Islet of Langerhans (tissue), 1 donor: ENCODE results near the gene DNAJC16.
"Not testable (repeated sequence)": the region's sequence is repeated elsewhere in the genome, so short reads cannot be mapped to it uniquely, and the experiment has no call there.

Experiments used
- FAIRE-seq: peaks from one replicate; lab custom pipeline; 2011; peaks lifted over from hg19 to GRCh38; lab: Jason Lieb, UNC

DNAJC16 gene

DNA sequence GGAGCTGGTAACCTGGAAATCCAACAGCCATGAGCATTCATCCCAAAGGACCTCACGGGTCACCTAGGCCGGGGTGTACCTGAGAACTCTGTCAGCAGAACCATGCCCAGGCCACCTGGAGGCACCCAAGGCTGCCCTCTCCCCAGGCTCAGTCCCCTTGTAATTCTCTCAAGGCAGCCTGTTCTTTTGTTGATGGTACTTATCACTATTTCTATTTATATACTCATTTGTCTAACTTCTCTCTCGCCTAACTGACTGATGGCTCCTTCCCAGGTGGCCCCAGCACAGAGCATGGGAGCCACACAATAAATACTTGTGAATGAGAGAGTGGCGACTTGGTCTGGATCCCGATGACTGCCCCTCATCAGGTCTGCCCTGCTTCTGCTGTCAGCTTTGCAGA is 19.4 kb upstream of the DNAJC16 start:
- FAIRE-seq = no peak

DNA sequence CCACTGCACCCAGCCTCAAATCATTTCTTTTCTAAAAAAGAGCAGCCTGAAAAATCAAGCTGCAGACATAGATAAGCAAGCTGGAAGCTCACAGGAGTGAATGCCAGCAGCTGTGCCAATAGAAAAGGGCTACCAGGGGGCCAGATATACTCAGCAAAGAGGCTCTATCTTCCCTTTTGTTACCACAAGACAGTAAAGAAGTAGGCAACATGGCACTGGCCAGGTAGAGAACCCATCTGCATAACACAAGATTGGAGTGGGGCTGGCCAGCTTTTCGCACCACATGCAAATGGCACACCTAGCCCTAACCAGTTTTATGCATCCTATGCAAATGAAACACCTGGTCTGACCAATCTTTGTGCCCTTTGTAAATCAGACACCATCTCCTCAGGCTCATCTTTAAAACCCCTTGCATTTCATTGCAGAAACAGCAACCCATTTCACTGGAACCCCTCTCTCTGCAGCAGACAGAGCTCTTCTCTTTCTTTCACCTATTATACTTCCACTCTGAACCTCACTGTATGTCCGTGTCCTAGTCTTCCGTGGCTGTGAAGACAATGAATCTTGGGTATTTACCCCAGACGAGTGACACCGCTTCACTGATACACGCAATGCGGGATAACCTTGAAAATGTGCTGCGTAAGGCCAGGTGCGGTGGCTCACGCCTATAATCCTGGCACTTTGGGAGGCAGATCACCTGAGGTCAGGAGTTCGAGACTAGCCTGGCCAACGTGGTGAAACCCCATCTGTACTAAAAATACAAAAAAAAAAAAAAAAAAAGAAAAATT is 17.8 kb upstream of the DNAJC16 start:
- FAIRE-seq = no peak

DNA sequence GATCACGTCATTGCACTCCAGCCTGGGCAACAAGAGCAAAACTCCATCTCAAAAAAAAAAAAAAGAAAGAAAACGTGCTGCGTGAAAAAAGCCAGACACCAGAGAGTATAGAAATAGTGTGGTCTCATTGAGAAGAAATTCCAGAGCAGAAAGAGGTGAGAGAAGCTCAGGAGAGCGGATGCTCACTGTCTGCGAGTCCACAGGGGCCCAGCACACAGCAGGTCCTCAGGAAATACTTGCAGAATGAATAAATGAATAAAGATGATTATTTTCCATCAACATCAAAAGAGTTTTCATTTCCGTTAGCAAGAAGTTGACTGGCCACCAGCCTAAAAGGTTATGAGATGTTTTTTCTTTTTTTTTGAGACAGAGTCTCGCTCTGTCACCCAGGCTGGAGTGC is 17.1 kb upstream of the DNAJC16 start:
- FAIRE-seq = no peak

DNA sequence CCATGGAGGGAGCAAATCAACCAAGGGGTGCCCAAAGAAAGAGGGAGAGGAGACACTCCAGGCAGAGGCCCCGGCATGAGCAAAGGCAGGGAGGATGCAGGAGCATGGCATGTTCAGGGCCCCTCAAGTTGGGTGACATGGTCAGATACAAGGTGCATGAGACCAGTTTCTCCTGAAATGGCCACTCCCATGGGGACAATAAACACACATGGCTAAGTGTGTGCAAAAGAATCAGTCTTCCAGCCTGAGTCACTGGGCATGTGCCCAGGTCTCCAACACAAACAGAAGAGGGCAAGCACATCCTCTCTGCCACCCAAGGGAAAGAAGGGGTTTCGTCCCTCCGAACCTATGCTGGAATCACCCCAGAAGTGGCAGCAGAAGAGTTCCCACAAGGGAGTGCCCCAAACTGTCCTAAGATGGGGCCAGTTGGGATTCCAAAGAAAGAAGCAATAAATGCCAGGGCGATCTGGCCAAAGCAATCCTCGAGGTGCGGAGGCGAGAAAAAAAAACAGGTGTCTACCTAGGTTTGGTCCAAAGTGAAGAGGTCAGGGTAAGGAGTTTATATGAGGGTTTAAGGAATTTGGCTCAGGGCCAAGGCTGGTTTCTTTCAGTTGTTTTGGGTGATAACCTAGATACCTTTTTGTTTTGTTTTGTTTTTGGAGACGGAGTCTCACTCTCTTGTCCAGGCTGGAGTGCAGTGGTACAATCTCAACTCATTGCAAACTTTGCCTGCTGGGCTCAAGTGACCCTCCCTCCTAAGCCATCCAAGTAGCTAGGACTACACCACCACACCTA is 15.8 kb upstream of the DNAJC16 start:
- FAIRE-seq = no peak

DNA sequence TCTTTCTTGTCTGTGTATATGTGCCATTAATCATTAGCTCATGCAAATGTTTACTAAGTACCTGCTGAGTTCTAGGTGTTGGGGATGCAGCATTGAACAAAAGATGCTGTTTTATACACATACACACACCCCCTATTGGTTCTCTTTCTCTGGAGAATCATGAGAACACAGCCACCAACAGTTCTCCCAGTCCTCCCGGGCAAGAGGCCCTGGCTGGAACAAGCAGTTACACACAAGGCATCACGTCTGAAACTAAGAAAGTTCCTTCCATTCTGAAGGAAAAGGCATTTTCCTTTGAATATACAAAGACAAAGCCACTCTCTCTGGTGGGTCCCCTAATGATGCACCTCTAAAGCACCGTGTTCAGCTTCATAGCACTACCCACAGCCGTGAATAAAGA is 13.5 kb upstream of the DNAJC16 start:
- FAIRE-seq = no peak

DNA sequence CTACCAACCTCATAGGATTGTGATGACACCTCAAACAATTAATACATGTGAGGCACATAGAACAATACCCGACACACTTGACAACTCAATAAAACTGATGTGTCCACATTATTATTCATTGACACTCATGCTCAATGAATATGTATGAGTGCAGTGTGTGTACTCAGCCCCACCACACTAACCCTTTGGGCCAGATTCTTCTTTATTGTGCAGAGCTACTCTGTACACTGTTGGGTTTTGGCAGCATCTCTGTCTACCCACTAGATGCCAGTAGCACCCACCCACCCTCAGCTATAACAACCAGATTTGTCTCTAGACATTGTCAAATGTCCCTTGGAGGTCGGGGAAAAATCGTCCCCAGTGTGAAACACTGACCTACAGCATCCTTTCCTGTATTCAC is 12.7 kb upstream of the DNAJC16 start:
- no peak for FAIRE-seq

DNA sequence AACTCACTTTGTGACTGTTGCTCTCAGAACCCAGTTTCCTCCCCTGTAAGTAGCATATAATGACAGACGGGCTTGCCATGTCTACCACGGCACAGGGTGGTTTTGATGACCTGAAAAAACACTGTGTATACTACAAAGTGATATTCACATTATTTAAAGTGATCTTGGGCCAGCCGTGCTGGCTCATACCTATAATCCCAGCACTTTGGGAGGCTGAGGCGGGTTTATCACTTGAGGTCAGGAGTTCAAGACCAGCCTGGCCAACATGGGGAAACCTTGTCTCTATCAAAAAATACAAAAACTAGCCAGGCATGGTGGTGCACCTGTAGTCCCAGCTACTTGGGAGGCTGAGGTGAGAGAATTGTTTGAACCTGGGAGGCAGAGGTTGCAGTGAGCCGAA is 12.1 kb upstream of the DNAJC16 start:
- FAIRE-seq = not testable (repeated sequence)

DNA sequence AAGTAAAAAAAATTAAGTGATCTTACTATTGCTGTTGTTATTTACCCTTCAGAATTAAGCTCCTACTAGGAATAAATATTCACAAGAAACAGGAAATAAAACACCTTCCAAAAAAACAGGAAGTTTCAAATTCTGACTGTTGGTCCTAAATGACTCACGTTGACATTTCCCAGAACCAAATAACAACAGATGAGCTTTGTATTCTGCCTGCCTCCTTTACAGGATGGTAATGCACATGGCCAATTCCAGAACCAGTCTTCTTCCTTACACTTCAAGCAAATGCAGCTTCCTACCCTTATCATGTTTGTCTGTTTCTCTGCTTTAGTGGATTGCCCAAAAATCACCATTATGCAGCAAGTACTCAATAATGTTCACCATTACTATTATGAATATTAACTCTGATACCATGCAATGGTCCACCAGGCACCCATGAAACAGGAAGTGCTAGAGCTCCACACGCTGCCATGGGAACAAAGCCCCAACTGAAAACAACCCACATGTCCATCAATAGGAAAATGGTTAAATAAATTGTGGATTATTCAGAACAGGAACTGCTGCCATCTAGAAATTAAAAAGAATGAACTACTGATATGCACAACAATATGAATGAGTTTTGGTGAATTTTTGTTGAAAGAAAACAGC is 11.5 kb upstream of the DNAJC16 start:
- no peak for FAIRE-seq

DNA sequence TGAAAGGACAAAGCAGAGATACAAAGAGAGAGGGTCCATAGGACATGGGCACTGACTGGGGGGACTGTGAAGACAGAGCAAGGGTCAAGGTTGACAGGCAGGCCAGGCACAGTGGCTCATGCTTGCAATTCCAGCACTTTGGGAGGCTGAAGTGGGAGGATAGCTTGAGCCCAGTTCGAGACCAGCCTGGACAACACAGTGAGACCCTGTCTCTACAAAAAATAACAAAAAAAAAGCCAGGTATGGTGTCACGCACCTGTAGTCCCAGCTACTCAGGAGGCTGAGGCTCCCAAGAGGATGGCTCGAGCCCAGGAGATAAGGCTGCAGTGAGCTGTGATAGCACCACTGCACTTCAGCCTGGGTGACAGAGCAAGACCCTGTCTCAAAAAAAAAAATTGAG is 7.0 kb upstream of the DNAJC16 start:
- no peak for FAIRE-seq

DNA sequence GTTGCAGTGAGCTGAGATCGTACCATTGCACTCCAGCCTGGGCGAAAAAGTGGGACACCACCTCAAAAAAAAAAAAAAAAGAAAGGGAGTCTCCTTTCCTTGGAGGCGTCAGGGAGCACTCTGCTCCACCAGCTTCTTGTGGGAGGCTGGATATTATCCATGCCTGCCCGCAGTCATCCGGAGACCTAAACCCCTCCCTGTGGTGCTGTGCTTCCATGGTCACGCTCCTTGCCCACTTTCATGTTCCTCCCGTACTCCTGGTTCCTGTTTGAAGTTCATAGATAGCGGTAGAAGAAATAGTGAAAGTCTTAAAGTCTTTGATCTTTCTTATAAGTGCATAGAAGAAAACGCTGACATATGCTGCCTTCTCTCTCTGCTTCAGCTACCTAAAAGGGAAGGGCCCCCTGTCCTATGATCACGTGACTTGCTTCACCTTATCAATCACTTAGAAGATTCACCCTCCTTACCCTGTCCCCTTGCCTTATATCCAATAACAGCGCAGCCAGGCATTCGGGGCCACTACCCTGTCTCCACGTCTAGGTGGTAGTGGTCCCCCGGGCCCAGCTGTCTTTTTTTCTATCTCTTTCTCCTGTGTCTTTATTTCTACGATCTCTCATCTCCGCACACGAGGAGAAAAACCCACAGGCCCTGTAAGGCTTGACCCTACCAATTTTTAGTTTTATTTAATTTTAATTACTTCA is 5.3 kb upstream of the DNAJC16 start:
- not testable (repeated sequence) for FAIRE-seq

DNA sequence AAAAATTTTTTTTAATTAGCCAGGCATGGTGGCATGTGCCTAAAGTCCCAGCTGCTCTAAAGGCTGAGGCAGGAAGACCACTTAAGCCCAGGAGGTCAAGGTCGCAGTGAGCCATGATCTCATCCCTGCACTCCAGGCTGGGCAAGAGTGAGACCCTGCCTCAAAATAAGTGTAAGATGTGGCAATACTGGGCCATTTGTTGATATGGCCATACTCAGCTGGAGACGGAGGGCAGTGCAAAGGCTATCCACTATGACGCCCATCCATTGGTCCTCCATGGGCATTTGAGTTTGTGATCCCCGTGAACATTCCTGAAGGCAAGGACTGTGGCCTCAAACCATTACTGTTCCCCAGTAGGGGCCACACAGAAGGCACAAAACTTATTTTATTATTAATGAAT is 4.1 kb upstream of the DNAJC16 start:
- FAIRE-seq = no peak

DNA sequence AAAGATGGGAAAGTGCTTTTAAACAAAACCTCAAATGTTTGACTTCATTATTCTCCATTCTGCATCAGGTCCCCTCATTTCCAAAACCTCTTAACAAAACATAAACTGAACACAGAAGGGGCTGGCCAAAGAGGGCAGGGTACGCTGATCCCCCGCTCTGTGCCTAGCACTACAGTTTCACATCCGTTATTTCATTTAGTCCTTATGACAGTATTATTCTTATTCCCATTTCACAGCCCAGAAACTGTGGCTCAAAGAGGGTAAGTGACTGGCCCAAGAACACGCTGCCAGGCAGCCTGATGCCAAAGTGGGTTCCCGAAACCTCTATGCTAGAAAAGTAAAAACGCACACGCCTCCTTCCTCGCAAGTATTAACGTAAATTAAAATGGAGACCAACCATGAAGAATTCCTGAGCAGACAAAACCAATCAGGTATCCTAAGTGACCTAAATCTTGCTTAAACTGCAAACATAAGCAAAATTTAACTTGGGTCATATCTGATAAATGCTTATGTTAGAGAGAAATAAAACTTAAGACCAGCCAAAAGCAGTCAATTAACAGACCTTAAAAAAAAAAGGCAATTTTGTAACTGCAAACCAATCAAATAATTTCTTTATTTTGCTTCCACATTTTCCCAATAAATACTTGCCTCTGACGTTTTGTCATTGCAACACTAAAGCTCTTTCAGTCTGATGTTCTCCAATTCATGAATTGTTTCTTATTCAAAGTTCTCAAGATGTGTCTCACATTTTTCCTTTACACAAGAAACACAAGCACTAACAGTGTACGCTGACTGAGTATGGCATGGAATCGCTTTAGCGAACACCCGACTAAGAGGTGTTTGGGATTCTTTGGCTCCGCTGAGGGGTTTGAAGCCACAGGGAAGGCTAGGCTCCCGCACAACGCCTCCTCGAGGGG is 3.3 kb upstream of the DNAJC16 start:
- no peak for FAIRE-seq

DNA sequence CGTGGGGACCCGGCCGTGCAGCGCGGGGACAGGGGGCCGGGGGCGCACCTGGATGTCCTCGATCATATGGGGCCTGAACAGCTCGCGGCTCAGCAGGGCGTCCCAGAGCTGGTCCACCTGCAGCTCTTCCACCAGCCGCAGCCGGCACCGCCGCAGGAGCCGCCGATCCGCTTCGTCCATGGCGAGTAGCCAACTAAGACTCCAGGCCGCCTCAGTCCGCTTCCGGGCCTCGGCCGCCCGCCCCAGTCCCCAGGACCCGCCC is 2.7 kb upstream of the DNAJC16 start, which contains the start of gene CASP9:
CASP9 (minus strand) TSS at position 195 of the 262 bp plus-strand sequence; CDS start at position 180, 15 bp downstream.
- no peak for FAIRE-seq

DNA sequence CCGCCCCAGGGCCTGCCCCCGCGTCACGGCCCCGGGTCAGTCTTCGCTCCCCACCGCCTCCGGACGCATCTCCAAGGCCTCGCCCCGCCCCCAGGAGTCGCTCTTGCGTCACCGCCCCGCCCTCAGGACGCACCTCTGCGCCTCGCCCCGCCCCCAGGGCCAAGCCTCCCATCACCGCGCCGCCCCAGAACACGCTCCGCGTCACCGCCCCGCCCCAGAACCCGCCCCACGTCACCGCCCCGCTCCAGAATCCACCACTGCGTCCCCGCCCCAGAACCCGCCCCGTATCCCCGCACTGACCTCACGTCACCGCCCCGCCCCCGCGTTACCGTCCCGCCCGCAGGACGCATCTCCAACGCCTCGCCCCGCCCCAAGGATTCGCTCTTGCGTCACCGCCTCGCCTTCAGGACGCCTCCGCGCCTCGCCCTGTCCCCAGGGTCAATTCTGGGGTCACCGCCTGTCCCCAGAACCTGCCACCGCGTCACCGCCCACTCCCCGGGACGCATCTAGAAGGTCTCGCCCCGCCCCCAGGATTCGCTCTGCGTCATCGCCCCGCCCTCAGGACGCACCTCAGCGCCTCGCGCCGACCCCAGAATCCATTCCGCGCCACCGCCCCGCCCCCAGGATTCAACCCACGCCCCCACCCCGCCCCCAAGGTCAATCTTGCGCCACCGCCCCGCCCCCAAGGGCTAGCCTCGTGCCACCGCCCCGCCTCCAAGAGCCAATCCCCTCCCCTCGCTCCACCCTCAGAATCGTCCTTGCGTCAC is 2.2 kb upstream of the DNAJC16 start:
- no peak for FAIRE-seq

DNA sequence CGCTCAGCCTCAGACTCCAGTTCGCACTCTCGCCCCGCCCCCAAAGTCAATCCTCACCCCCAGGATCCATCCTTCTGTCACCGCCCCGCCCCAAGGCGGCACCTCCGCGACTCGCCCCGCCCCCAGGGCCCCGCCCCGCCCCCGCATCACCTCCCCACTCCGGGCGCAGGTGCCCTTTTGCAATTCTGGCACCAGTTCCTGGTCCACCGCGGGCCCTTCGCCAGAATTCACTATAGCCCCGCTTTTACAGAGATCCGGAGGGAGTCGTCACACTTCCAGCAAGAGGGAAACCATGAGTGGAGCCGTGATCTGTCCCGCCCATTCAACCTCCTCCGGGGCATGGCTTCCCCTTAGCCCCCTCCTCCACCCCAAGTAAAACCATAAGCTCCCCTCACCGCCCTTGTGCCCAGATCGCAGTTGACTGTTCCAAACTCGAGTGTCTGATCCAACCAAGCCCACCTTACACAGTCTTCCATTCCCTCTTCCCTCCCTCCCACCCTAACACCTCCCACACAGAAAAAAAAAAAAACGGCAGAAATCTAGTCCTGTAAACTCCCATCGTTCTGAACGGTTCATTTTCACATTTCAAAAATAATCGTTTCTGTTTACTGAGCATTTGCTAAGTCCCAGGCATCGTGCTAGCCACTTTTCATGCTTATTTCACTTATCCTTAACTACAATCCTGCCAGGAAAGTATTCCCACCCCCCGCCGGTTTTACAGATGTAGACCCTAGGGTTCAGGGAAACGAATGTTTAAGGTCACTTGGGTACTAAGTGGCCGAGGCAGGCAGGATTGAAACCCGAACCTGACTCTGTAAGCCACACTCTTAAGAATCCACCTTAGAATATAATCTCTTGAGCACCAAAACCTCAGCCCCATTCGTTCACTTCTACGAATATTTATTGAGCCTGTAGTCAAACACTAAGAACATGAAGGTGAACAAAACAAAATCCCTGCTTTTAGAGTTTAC is 1.3 kb upstream of the DNAJC16 start:
- no peak for FAIRE-seq

DNA sequence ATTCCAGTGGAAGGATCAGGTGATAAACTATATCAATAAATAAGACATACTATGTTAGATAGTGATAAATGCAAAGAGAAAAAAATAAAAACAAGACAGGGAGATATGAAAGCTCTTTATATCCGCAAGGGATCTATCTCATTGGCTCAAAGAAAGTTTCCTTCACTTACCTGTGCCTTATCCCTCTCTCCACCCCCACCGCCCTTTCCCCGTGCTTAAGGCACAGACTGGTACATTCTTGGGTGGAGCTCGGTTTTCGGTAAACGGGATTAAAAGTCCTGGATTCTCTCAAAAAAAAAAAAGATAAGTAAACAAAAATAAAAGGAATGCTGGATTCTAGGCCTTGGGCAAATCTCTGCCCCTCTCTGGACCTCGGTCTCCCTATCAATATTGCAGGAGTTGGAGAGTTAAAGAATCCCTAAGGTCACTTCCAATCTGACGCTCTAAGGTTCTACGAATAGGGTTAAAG is 593 bp upstream of the DNAJC16 start:
- peak; percentile 41 for FAIRE-seq

DNA sequence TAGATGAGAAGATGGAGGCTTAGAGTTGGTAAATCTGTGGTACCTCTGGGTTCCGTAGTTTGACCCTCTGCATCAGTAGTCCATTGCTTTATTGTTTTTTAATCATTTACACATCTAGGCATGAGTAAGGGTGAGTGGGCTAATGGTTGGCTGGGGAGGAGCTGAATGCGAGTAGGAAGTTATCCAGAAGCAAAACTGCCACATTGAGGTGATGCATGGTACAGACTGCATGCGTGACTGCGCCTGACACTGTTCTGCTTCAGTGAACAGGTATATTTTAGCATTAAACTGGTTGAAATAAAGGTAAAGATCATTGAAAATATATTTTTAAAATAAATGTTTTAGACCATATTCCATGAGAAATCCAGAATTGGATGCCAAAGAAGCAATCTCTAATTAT is 4.4 kb downstream of the DNAJC16 start:
- FAIRE-seq = no peak

DNA sequence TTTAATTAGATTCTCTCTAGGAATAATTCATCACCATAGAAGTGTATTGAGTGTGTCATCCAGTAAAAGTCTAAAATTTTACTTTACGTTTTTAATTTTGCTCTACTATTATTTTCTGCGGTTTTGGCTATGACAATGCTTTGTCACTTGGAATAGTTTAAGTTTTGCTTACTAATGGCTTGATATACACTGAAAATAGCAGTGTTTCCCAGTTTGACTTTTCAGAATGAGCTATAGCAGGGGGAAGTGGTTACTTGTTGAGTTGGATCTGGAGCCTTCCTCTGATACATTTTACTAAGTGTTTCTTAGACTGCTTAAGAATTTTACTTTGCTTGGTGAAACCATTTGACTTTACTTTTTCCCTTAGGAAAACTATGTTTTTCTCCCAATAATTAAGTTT is 5.0 kb downstream of the DNAJC16 start:
- no peak for FAIRE-seq

DNA sequence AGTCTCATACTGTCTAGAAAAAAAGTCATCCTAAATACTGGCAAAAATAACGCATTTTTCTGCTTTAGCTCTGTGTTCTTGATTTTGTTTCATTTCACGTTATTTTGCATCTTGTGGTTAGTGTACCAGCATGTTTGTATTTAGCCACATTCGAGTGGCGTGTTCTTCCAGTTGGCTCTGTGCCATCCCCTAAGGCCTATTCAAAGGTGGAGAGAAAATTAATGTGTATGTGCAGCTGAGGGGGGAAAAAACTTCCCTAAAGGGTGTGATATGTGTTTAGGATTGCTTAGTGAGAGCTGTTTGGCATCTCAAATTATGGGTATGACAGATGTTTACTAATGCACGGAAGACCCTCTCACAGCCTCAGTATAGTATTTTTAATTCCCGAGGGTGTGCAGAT is 12.1 kb downstream of the DNAJC16 start:
- FAIRE-seq = no peak

DNA sequence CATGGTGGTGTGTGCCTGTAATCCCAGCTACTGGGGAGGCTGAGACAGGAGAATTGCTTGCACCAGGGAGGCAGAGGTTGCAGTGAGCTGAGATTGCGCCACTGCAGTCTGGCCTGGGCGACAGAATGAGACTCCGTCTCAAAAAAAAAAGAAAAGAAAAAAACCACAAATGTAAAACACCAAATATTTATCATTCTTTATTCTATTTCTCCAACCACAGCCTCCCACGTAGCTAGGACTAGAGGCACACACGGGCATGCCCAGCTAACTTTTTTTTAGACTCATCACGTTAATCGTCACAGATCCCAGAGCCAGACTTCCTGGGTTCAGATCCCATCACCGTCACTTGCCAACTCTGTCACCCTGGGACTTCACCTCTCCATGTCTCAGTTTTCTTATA is 13.5 kb downstream of the DNAJC16 start:
- no peak for FAIRE-seq
